ENCODE results near the gene CYP4F8. TPM values are rescaled to one million over a fixed set of nuclear protein-coding genes. Genes with fewer than 3 reads are reported as not detected.

CYP4F8 gene
- total RNA-seq, 1 experiment from 2014 or later = not detected

- no peak for DNase-seq (ENCODE audit: low spot score)
- peaks cover 5% of the 10 kb centered on the region for H3K27me3 Mint-ChIP-seq (ENCODE audit: low read depth)
- no peak overlapping the region for H3K27ac Mint-ChIP-seq
- no peak for ATAC-seq
- ChIA-PET CTCF (no interaction called here), POLR2A (no interaction called here)
- H3K4me1 Mint-ChIP-seq = no peaks in the 10 kb centered on the region
- TF ChIP-seq ATF2 (CRISPR knock-in tag; IDR thresholded peaks at IDR 0.05; ENCODE audit: borderline replicate concordance, low read depth) (no peak), USF1 (CRISPR knock-in tag; IDR thresholded peaks at IDR 0.05) (no peak), TEAD4 (CRISPR knock-in tag; IDR thresholded peaks at IDR 0.05) (no peak), GRHL2 (CRISPR knock-in tag; IDR thresholded peaks at IDR 0.05; ENCODE audit: insufficient replicate concordance, severe bottlenecking) (no peak), ZNF671 (CRISPR knock-in tag; IDR thresholded peaks at IDR 0.05) (no peak), ZNF138 (CRISPR knock-in tag; conservative IDR thresholded peaks at IDR 0.05) (no peak), KAT7 (CRISPR knock-in tag; IDR thresholded peaks at IDR 0.05; ENCODE audit: borderline replicate concordance) (no peak), AFF4 (CRISPR knock-in tag; IDR thresholded peaks at IDR 0.05; ENCODE audit: borderline replicate concordance) (no peak), E2F5 (CRISPR knock-in tag; IDR thresholded peaks at IDR 0.05) (no peak), ZNF281 (CRISPR knock-in tag; IDR thresholded peaks at IDR 0.05) (no peak), SMAD4 (CRISPR knock-in tag; IDR thresholded peaks at IDR 0.05) (no peak), ZBTB21 (CRISPR knock-in tag; IDR thresholded peaks at IDR 0.05; ENCODE audit: borderline replicate concordance) (no peak), MXD4 (CRISPR knock-in tag; IDR thresholded peaks at IDR 0.05; ENCODE audit: borderline replicate concordance) (no peak), ZNF317 (CRISPR knock-in tag; IDR thresholded peaks at IDR 0.05; ENCODE audit: borderline replicate concordance, low read depth) (no peak), ZNF512 (CRISPR knock-in tag; IDR thresholded peaks at IDR 0.05; ENCODE audit: borderline replicate concordance) (no peak), E2F1 (CRISPR knock-in tag; IDR thresholded peaks at IDR 0.05) (no peak)
- peaks cover 25% of the 10 kb centered on the region for H3K36me3 Mint-ChIP-seq
- no peak overlapping the region for H3K4me3 Mint-ChIP-seq
- peaks cover 24% of the 10 kb centered on the region for H3K9me3 Mint-ChIP-seq
Observed at GRCh38 chr19:15669440-15669839, 54.4 kb downstream of the CYP4F8 start.

All from WTC11 (cell line).